ENCODE results near the gene ZMYM3. TPM values are rescaled to one million over a fixed set of nuclear protein-coding genes. Genes with fewer than 3 reads are reported as not detected.

ZMYM3 gene
- total and polyA plus RNA-seq, 10 donors, result 6.3 to 34.5 (median 23.1) TPM

DNA sequence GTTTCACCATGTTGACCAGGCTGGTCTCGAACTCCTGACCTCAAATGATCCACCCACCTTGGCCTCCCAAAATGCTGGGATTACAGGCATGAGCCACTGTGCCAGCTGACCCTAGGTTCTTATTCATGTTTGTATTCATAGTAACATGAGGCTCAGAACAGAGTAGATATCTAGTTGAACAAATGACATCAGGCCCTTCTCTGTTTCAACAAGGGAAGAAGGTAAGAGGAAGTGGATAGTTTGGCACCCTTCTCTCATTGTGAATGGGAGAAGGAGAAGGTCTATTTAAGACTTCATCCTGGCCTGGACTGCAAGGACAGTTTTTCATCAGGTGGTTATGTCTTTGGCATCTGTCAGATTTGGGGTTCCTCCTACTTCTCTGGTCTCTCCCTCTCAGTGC lies 17.1 kb downstream of the ZMYM3 start:
- no peaks in the 10 kb centered on the region for H3K9me3 ChIP-seq
- H3K36me3 ChIP-seq, result peaks cover 0 to 24% (median 12%) of the 10 kb centered on the region in 6 donors
- H3K4me1 ChIP-seq, result no peaks in the 10 kb centered on the region
- intact Hi-C loops (cut with DNase I; ENCODE audit: low total_unique reads), result no loop called here
- H3K27ac ChIP-seq, result no peak overlapping the region
- WGBS, 5 donors, result 46 to 100% (median 82%) methylated on average over 1 of the region's 1 CpG
- no peak for DNase-seq
- no peak overlapping the region for H3K4me3 ChIP-seq
- TF ChIP-seq, protein P1, sequence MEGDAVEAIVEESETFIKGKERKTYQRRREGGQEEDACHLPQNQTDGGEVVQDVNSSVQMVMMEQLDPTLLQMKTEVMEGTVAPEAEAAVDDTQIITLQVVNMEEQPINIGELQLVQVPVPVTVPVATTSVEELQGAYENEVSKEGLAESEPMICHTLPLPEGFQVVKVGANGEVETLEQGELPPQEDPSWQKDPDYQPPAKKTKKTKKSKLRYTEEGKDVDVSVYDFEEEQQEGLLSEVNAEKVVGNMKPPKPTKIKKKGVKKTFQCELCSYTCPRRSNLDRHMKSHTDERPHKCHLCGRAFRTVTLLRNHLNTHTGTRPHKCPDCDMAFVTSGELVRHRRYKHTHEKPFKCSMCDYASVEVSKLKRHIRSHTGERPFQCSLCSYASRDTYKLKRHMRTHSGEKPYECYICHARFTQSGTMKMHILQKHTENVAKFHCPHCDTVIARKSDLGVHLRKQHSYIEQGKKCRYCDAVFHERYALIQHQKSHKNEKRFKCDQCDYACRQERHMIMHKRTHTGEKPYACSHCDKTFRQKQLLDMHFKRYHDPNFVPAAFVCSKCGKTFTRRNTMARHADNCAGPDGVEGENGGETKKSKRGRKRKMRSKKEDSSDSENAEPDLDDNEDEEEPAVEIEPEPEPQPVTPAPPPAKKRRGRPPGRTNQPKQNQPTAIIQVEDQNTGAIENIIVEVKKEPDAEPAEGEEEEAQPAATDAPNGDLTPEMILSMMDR (IDR thresholded peaks at IDR 0.05 in 8 of 11, conservative IDR thresholded peaks at IDR 0.05 in 3 of 11), result no peak
- TF ChIP-seq POLR2A (IDR thresholded peaks at IDR 0.05), result no peak
- TF ChIP-seq POLR2AphosphoS5 (IDR thresholded peaks at IDR 0.05), result no peak
- H3K27me3 ChIP-seq (replicated peaks in 1 of 7), result no peaks in the 10 kb centered on the region

DNA sequence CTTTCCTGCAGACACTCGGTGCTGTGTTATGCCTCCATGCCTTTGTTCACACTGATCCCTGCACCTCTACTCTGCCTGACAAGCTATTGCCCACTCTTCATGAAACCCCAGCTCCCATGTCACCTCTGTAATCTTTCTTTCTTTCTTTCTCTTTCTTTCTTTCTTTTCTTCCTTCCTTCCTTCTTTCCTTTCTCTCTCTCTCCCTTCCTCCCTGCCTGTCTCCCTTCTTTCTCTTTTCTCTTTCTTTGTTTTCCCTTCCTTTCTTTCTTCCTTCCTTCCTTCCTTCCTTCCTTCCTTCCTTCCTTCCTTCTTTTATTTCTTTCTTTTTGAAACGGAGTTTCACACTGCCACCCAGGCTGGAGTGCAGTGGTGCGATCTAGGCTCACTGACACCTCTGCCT lies 18.5 kb downstream of the ZMYM3 start:
- TF ChIP-seq POLR2AphosphoS5 (IDR thresholded peaks at IDR 0.05), result no peak
- TF ChIP-seq POLR2A (IDR thresholded peaks at IDR 0.05), result no peak
- TF ChIP-seq, protein P1 (IDR thresholded peaks at IDR 0.05 in 8 of 11, conservative IDR thresholded peaks at IDR 0.05 in 3 of 11), result no peak

DNA sequence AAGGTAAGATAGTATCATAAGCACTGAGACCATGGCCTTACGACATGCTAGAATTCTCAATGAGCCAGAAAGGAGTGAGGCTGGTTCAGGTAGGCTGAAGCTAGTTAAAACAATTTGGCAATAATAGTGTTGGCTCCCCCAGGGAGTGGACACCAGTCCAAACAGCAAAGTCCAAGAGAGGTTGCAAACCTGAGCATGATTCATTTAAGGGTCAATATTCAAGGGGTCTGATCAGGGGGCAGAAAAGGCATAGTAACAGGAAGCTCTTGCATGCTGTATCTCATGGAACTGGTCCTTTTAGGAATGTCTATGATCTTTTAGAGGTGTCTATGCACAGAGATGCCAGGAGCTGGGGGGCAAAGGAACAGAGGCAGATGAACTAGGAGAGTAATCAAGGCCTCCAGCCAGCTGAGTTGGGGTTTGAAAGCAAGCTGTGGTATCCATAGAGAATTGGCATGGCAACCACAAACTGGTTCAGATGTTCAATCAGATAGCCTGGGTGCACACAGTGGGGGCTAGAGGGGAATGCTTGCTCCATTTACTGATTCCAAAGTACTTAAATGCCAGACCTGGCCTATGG lies 25.8 kb downstream of the ZMYM3 start:
- H3K4me1 ChIP-seq, result no peaks in the 10 kb centered on the region
- DNase-seq, result no peak
- peaks cover 0 to 7% (median 0%) of the 10 kb centered on the region in 7 donors for H3K27me3 ChIP-seq (replicated peaks in 1 of 7)
- H3K9me3 ChIP-seq, result no peaks in the 10 kb centered on the region
- no peak overlapping the region for H3K27ac ChIP-seq
- H3K4me3 ChIP-seq, result no peak overlapping the region
- intact Hi-C loops (cut with DNase I; ENCODE audit: low total_unique reads), result no loop called here
- WGBS, 5 donors, result 81 to 100% (median 96%) methylated on average over 1 of the region's 1 CpG
- H3K36me3 ChIP-seq, result no peaks in the 10 kb centered on the region
- TF ChIP-seq POLR2A (IDR thresholded peaks at IDR 0.05) (no peak), POLR2AphosphoS5 (IDR thresholded peaks at IDR 0.05) (no peak)
- TF ChIP-seq, protein P1 (IDR thresholded peaks at IDR 0.05 in 8 of 11, conservative IDR thresholded peaks at IDR 0.05 in 3 of 11), result no peak

More for the DNA sequence above, 18.5 kb downstream of the ZMYM3 start:
- Histone ChIP-seq H3K36me3 (peaks cover 0 to 11% (median 3%) of the 10 kb centered on the region in 6 donors), H3K4me1 (no peaks in the 10 kb centered on the region), H3K27ac (no peak overlapping the region), H3K4me3 (no peak overlapping the region), H3K9me3 (no peaks in the 10 kb centered on the region), H3K27me3 (replicated peaks in 1 of 7) (no peaks in the 10 kb centered on the region)
- DNase-seq, result no peak
- intact Hi-C loops (cut with DNase I; ENCODE audit: low total_unique reads), result no loop called here
- 63 to 87% (median 70%) methylated on average over 3 of the region's 3 CpGs for WGBS, 5 donors

DNA sequence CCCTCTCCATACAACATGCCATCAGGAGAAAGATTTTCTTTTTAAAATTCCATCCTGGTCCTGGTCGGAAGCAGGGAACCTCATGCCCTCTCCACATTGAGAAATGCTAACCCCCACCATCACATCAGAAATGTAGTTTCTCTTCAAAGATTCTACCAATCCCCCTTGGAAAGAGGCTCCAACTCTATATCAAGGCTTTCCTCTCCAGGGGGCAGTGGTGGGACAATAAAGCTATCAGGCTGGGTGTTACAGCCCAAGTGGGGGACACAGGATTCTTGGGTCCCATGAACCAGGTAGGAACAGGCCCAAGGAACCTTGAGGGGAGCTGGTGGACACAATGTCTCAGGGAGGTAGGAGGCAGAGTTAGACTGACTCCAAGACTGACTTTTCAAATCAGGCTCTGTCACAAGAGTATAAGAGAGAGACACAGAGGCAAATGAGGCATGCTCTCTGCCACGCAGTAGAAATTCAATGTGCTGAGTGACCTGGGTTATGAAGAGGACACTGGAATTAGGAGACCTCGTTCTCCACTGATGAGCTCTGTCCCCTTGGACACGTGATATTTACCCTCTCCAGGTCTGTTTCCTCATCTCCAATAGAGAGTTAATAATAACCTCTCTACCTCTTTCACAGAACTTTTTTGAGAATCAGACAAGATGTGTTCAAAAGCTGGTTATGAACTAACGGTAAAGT lies 26.4 kb downstream of the ZMYM3 start:
- Histone ChIP-seq H3K36me3 (no peaks in the 10 kb centered on the region), H3K9me3 (no peaks in the 10 kb centered on the region), H3K4me1 (no peaks in the 10 kb centered on the region), H3K4me3 (no peak overlapping the region), H3K27ac (no peak overlapping the region), H3K27me3 (replicated peaks in 1 of 7) (peaks cover 0 to 7% (median 0%) of the 10 kb centered on the region in 7 donors)
- TF ChIP-seq POLR2A (IDR thresholded peaks at IDR 0.05), result no peak
- TF ChIP-seq, protein P1 (IDR thresholded peaks at IDR 0.05 in 8 of 11, conservative IDR thresholded peaks at IDR 0.05 in 3 of 11), result no peak
- no peak for TF ChIP-seq POLR2AphosphoS5 (IDR thresholded peaks at IDR 0.05)
- no peak for DNase-seq
- 73 to 97% (median 84%) methylated on average over 5 of the region's 5 CpGs for WGBS, 5 donors
- intact Hi-C loops (cut with DNase I; ENCODE audit: low total_unique reads), result no loop called here
